Neuronal stem cell (in vitro differentiated cells): ENCODE measurements around the gene ZNF500.
A peak's percentile ranks its signal among the peaks of the same experiment; 100 is the strongest.

Source experiments
- DNase-seq: peaks from one replicate; pipeline ENCODE4 v3.0.0-alpha.2; 2013; ENCODE audit warnings: low spot score
- H2AFZ ChIP-seq: one replicate; pipeline ENCODE4 v1.6.1; 2013; ENCODE audit warnings: mild to moderate bottlenecking, low read length, inconsistent platforms
- H2AK5ac ChIP-seq: 2 replicates; pipeline ENCODE4 v1.6.1; 2013; ENCODE audit warnings: low read depth, mild to moderate bottlenecking, inconsistent platforms, low read length, moderate library complexity, mixed read lengths
- H2BK120ac ChIP-seq: 2 replicates; pipeline ENCODE4 v1.6.1; 2013; ENCODE audit warnings: low read depth, mild to moderate bottlenecking, inconsistent platforms, low read length, moderate library complexity, mixed read lengths
- H2BK12ac ChIP-seq: one replicate; pipeline ENCODE4 v1.6.1; 2013; ENCODE audit warnings: low read length, inconsistent platforms
- H2BK15ac ChIP-seq: 2 replicates; pipeline ENCODE4 v1.6.1; 2013; ENCODE audit warnings: mild to moderate bottlenecking, low read length, inconsistent platforms, mixed read lengths
- H2BK5ac ChIP-seq: one replicate; pipeline ENCODE4 v1.6.1; 2013; ENCODE audit warnings: inconsistent platforms, mild to moderate bottlenecking, low read length, moderate library complexity
- H3K14ac ChIP-seq: one replicate; pipeline ENCODE4 v1.6.1; 2013; ENCODE audit warnings: low read length, inconsistent platforms
- H3K18ac ChIP-seq: 2 replicates; pipeline ENCODE4 v1.6.1; 2013; ENCODE audit warnings: low read length, inconsistent platforms
- H3K23ac ChIP-seq: 2 replicates; pipeline ENCODE4 v1.6.1; 2013; ENCODE audit warnings: low read depth, mild to moderate bottlenecking, mixed read lengths, low read length, inconsistent platforms; ENCODE audit not compliant: poor library complexity
- H3K27ac ChIP-seq: replicated peaks from 3 replicates; pipeline ENCODE4 v1.5.1; 2013; ENCODE audit warnings: low read length, inconsistent platforms
- H3K27me3 ChIP-seq, 3 experiments: 2 replicates each; pipeline ENCODE4 v1.6.1; 2013; ENCODE audit warnings: low read length in 3 of 3, mild to moderate bottlenecking in 2 of 3, inconsistent platforms in 1 of 3, low read depth in 1 of 3, mixed read lengths in 1 of 3, moderate library complexity in 1 of 3; ENCODE audit not compliant: control insufficient read depth in 3 of 3, insufficient read depth in 3 of 3
- H3K36me3 ChIP-seq, 2 donors: replicated peaks in 1 of 2; 2 replicates each; pipeline ENCODE4 v1.6.1; 2013; ENCODE audit warnings: low read length in 2 of 2; ENCODE audit not compliant: control insufficient read depth in 2 of 2, insufficient read depth in 2 of 2
- H3K4ac ChIP-seq: 2 replicates; pipeline ENCODE4 v1.6.1; 2013; ENCODE audit warnings: inconsistent platforms, mild to moderate bottlenecking, low read length, moderate library complexity
- H3K4me1 ChIP-seq, 2 donors: 1 replicate in 1 of 2; 2 replicates in 1 of 2; pipeline ENCODE4 v1.6.1; 2013; ENCODE audit warnings: low read length in 2 of 2, low read depth in 1 of 2; ENCODE audit not compliant: control insufficient read depth in 2 of 2, insufficient read depth in 1 of 2
- H3K4me2 ChIP-seq: one replicate; pipeline ENCODE4 v1.6.1; 2013; ENCODE audit warnings: mild to moderate bottlenecking, low read length, inconsistent platforms; ENCODE audit not compliant: insufficient read depth, poor library complexity, severe bottlenecking
- H3K4me3 ChIP-seq, 2 donors: 2 replicates each; pipeline ENCODE4 v1.5.1; 2013; ENCODE audit warnings: low read length in 2 of 2, mild to moderate bottlenecking in 2 of 2, inconsistent platforms in 1 of 2, moderate library complexity in 1 of 2
- H3K79me1 ChIP-seq: one replicate; pipeline ENCODE4 v1.6.1; 2013; ENCODE audit warnings: low read depth, mild to moderate bottlenecking, inconsistent platforms, low read length, moderate library complexity
- H3K9ac ChIP-seq: one replicate; pipeline ENCODE4 v1.6.1; 2013; ENCODE audit warnings: mild to moderate bottlenecking, low read depth, low read length, inconsistent platforms; ENCODE audit not compliant: poor library complexity
- H3K9me3 ChIP-seq, 2 donors: replicated peaks in 1 of 2; 2 replicates each; pipeline versions ENCODE3 to v1.6.1; 2013; ENCODE audit warnings: low read length in 2 of 2, mild to moderate bottlenecking in 2 of 2, inconsistent platforms in 1 of 2, low read depth in 1 of 2, mixed read lengths in 1 of 2, moderate library complexity in 1 of 2; ENCODE audit not compliant: control insufficient read depth in 2 of 2, insufficient read depth in 1 of 2
- H4K8ac ChIP-seq: one replicate; pipeline ENCODE4 v1.6.1; 2013; ENCODE audit warnings: low read depth, mild to moderate bottlenecking, inconsistent platforms, low read length, moderate library complexity
- H4K91ac ChIP-seq: one replicate; pipeline ENCODE4 v1.6.1; 2013; ENCODE audit warnings: low read length, low read depth, mild to moderate bottlenecking, inconsistent platforms; ENCODE audit not compliant: poor library complexity
- WGBS, 2 donors: extraction: QIAGEN DNeasy Blood & Tissue Kit; methylation state at CpG; one replicate each; pipeline ENCODE4 v1.1.7; 2013; ENCODE audit warnings: missing lambda C conversion rate in 2 of 2, mixed read lengths in 1 of 2; ENCODE audit not compliant: insufficient read length in 2 of 2, insufficient replicate concordance in 1 of 2; ENCODE audit errors: extremely low coverage in 2 of 2; 5-methylcytosine and 5-hydroxymethylcytosine counted together

Gene ZNF500

DNA sequence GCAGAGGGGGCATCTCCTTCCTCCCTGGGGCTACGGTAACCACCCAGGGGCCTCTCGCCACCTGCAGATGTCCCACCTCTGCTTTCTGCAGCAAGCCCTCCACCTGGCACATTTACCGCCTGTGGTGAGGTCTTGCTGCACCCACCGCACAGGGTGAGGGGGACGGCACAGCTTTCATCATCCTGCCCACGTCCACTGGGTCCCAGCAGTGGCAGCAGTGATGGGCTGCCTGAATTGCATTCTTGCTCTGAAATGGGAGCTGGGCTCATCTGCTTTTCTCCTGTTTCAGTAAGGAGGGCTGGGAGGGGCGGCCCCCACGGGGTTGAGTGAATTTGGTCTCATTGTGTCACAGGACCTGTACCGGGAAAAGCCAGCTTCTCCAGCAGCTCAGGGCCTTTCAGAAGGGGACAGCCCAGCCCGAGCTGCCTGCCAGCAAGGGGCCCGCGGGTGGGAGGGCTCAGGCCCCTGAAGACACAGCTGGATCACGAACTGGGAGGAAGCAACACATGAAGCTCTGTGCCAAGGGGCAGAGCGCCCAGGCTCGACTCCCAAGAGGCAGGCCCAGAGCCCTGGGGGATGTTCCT is 19.9 kb downstream of the ZNF500 start:
- Histone ChIP-seq H2BK12ac (peak overlapping the region; percentile 19), H4K91ac (no peak overlapping the region), H3K27ac (peak overlapping the region; percentile 22), H3K9me3 (no peaks in the 10 kb centered on the region), H2BK5ac (no peak overlapping the region), H2BK15ac (no peak overlapping the region), H2AFZ (no peak overlapping the region), H3K4ac (no peak overlapping the region), H2AK5ac (peak overlapping the region; percentile 78), H3K4me2 (no peak overlapping the region), H3K9ac (peak overlapping the region; percentile 80), H3K23ac (peak overlapping the region; percentile 87), H3K79me1 (no peaks in the 10 kb centered on the region), H3K18ac (no peak overlapping the region), H3K14ac (no peak overlapping the region), H2BK120ac (no peak overlapping the region), H3K4me1 (peaks cover 0 to 7% of the 10 kb centered on the region in 2 donors), H4K8ac (no peak overlapping the region), H3K4me3 (no peak overlapping the region), H3K36me3 (peaks cover 11 to 19% of the 10 kb centered on the region in 2 donors), H3K27me3 (no peaks in the 10 kb centered on the region)
- DNase-seq, result no peak
- WGBS, 2 donors, result no CpG with 5 or more reads among the region's 15 CpGs

DNA sequence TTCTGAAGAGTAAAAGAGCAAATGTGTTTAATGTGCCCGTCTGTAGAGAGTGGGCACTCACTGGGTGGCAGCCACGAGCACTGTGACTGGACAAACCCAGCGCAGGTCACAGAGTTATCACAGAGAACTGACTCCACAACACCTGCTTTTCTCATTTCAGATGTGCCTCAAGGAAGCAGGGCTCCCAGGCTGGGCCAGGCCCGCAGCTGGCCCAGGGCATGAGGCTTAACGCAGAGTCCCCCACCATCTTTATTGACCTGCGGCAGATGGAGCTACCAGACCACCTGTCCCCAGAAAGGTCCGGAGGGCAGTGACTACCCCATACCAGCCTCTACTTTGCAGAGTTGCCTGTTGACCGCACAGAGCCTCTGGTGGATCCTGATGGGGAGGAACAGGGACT is 20.7 kb downstream of the ZNF500 start:
- Histone ChIP-seq H2AK5ac (no peak overlapping the region), H3K23ac (no peak overlapping the region), H3K36me3 (peaks cover 7 to 11% of the 10 kb centered on the region in 2 donors), H2BK12ac (no peak overlapping the region), H3K27ac (no peak overlapping the region), H2BK5ac (no peak overlapping the region), H4K91ac (no peak overlapping the region), H4K8ac (no peak overlapping the region), H3K4me2 (no peak overlapping the region), H3K9ac (no peak overlapping the region), H3K79me1 (no peaks in the 10 kb centered on the region), H2AFZ (no peak overlapping the region), H3K4me3 (no peak overlapping the region), H2BK15ac (no peak overlapping the region), H3K9me3 (no peaks in the 10 kb centered on the region), H3K27me3 (no peaks in the 10 kb centered on the region), H3K4me1 (peaks cover 0 to 7% of the 10 kb centered on the region in 2 donors), H2BK120ac (no peak overlapping the region), H3K14ac (no peak overlapping the region), H3K18ac (no peak overlapping the region), H3K4ac (no peak overlapping the region)
- WGBS, 2 donors, result no CpG with 5 or more reads among the region's 8 CpGs
- DNase-seq, result no peak

DNA sequence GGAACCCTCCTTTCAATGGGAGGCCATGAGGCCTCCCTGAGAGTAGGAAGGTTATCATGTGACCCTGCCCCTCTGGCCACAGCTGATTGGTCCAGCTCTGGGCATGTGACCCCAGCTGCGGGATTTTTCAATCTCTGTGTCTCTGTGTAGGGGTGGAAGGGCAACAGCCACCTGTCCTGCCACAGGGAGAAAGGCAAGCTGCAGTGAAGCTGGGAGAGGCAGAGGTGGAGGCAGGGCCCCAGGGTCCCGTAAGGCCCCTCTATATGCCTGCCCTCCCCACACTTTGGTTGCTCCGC is 21.7 kb downstream of the ZNF500 start:
- Histone ChIP-seq H2BK15ac (no peak overlapping the region), H3K4me3 (no peak overlapping the region), H2BK5ac (no peak overlapping the region), H3K36me3 (peaks cover 3 to 4% of the 10 kb centered on the region in 2 donors), H3K9me3 (no peaks in the 10 kb centered on the region), H3K79me1 (no peaks in the 10 kb centered on the region), H3K18ac (no peak overlapping the region), H3K4me2 (no peak overlapping the region), H2BK120ac (no peak overlapping the region), H3K4ac (no peak overlapping the region), H3K14ac (no peak overlapping the region), H2BK12ac (no peak overlapping the region), H2AFZ (peak overlapping the region; percentile 11), H3K9ac (no peak overlapping the region), H2AK5ac (no peak overlapping the region), H3K23ac (no peak overlapping the region), H4K91ac (no peak overlapping the region), H3K4me1 (peaks cover 0 to 7% of the 10 kb centered on the region in 2 donors), H3K27me3 (no peaks in the 10 kb centered on the region), H3K27ac (no peak overlapping the region), H4K8ac (no peak overlapping the region)
- no CpG with 5 or more reads among the region's 3 CpGs for WGBS, 2 donors
- no peak for DNase-seq

DNA sequence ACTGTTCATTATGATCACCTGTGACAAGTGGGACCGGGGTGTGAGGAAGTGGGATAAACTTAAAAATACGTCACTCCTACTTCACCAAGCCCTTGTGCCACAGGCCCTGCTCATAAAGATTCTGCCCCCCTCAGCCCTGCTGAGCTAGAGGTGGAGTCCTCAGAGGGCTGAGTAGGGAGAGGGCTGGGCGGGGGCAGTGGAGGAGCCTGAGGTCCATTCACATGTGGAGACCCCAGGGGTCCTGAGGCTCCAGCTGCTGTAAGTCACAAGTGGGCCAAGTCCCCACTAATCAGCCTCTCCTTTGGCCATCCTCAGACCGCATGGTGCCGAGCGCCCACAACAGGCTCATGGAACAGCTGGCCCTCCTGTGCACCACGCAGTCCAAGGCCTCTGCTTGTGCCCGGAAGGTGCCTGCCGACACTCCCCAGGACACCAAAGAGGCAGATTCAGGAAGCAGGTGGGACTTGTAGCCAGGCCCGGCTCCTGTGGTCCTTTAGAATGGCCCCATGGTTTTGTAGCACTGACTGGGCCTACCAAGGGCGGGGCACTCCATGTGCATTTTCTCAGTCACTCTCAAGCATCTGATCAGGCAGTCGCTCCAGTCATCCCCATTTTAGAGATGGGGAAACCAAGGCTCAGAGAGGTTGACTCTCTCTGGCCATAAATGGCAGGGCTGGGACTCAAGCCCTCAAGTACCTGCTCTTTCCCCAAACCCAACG is 22.2 kb downstream of the ZNF500 start:
- Histone ChIP-seq H2BK15ac (no peak overlapping the region), H2AFZ (peak overlapping the region; percentile 11), H4K8ac (no peak overlapping the region), H3K23ac (no peak overlapping the region), H3K18ac (no peak overlapping the region), H3K27me3 (no peaks in the 10 kb centered on the region), H2BK12ac (no peak overlapping the region), H2BK120ac (no peak overlapping the region), H3K27ac (no peak overlapping the region), H2AK5ac (peak overlapping the region; percentile 44), H3K79me1 (no peaks in the 10 kb centered on the region), H3K4me2 (no peak overlapping the region), H3K4me3 (peak overlapping the region in 1 of 2 donors; percentile 13), H3K9ac (peak overlapping the region; percentile 15), H4K91ac (no peak overlapping the region), H3K14ac (no peak overlapping the region), H3K4me1 (peaks cover 0 to 7% of the 10 kb centered on the region in 2 donors), H3K4ac (no peak overlapping the region), H3K36me3 (no peaks in the 10 kb centered on the region), H2BK5ac (no peak overlapping the region), H3K9me3 (no peaks in the 10 kb centered on the region)
- DNase-seq, result no peak
- no CpG with 5 or more reads among the region's 13 CpGs for WGBS, 2 donors
